Activated naive CD8-positive, alpha-beta T cell treated with anti-CD3 and anti-CD28 coated beads, Interleukin-2, amount 10 ng/mL, durations not matched to agents 7 days and 5 days (primary cell): Measurements from ENCODE around the gene CENPF. TPM values are rescaled to one million over a fixed set of nuclear protein-coding genes. Genes with fewer than 3 reads are reported as not detected.
"Not testable (repeated sequence)": the region's sequence is repeated elsewhere in the genome, so short reads cannot be mapped to it uniquely, and the experiment has no call there.

Source experiments
- ATAC-seq: fragments of 150-1000 bp; cut with Tn5 transposase; one replicate; pipeline ENCODE4 v1.10.0; 2021; ENCODE audit warnings: low read depth, moderate library complexity
- POLR2A ChIA-PET: fragments of 350-600 bp; sonication (Branson Sonifier 250); formaldehyde crosslinking; loops from one replicate; lab custom pipeline; 2021; ENCODE audit warnings: antibody characterized with exemption; lab: Charles Lee
- DNase-seq: peaks from one replicate; pipeline ENCODE4 v3.0.0; 2021
- H3K27ac Mint-ChIP-seq: one replicate; pipeline ENCODE4 v1.8.0; 2022; ENCODE audit warnings: mild to moderate bottlenecking, mixed read lengths
- H3K27me3 Mint-ChIP-seq: one replicate; pipeline ENCODE4 v1.8.0; 2022; ENCODE audit warnings: mild to moderate bottlenecking, moderate library complexity, mixed read lengths
- H3K36me3 Mint-ChIP-seq: one replicate; pipeline ENCODE4 v1.8.0; 2021; ENCODE audit warnings: mild to moderate bottlenecking, mixed read lengths
- H3K4me1 Mint-ChIP-seq: one replicate; pipeline ENCODE4 v1.8.0; 2021; ENCODE audit warnings: mixed read lengths
- H3K4me3 Mint-ChIP-seq: one replicate; pipeline ENCODE4 v1.8.0; 2022; ENCODE audit warnings: mild to moderate bottlenecking, moderate library complexity, mixed read lengths
- H3K9me3 Mint-ChIP-seq: one replicate; pipeline ENCODE4 v1.8.0; 2021; ENCODE audit warnings: mixed read lengths
- total RNA-seq, 2 experiments: library from RNA; stranded (reverse); gene quantifications; one replicate each; pipeline ENCODE4 v1.2.3, GENCODE V29; 2021

Gene CENPF
- total RNA-seq, 2 experiments from 2014 or later, result 127 to 137 TPM

- H3K9me3 Mint-ChIP-seq, H3K27me3 Mint-ChIP-seq, H3K36me3 Mint-ChIP-seq, ATAC-seq, POLR2A ChIA-PET, H3K4me3 Mint-ChIP-seq, DNase-seq, H3K27ac Mint-ChIP-seq, H3K4me1 Mint-ChIP-seq: not testable (repeated sequence)
Measured at GRCh38 chr1:214591918-214592317, 11.1 kb upstream of the CENPF start.

- no peak for ATAC-seq
- H3K36me3 Mint-ChIP-seq, result no peaks in the 10 kb centered on the region
- no peak overlapping the region for H3K27ac Mint-ChIP-seq
- POLR2A ChIA-PET, result no interaction called here
- H3K4me3 Mint-ChIP-seq, result no peak overlapping the region
- no peak for DNase-seq
- no peaks in the 10 kb centered on the region for H3K9me3 Mint-ChIP-seq
- H3K27me3 Mint-ChIP-seq, result peaks cover 9% of the 10 kb centered on the region
- no peaks in the 10 kb centered on the region for H3K4me1 Mint-ChIP-seq
Measured at GRCh38 chr1:214593158-214593557, 9.8 kb upstream of the CENPF start.

GRCh38 chr1:214603819-214604252 is 841 bp downstream of the CENPF start:
- Mint-ChIP-seq H3K27me3 (no peaks in the 10 kb centered on the region), H3K4me1 (peaks cover 17% of the 10 kb centered on the region), H3K9me3 (peaks cover 2% of the 10 kb centered on the region), H3K27ac (peak overlapping the region; percentile 87), H3K4me3 (peak overlapping the region; percentile 94), H3K36me3 (peaks cover 3% of the 10 kb centered on the region)
- no peak for ATAC-seq
- POLR2A ChIA-PET, result interaction anchor here (1.0 to 2.1 kb wide), 2 partner anchors 13 to 176 kb away, joined by 3 to 5 read pairs; no protein-coding TSS in a partner anchor
- no peak for DNase-seq

GRCh38 chr1:214604523-214604922 is 1.5 kb downstream of the CENPF start:
- no peaks in the 10 kb centered on the region for H3K27me3 Mint-ChIP-seq
- peak overlapping the region; percentile 31 for H3K27ac Mint-ChIP-seq
- peak overlapping the region; percentile 94 for H3K4me3 Mint-ChIP-seq
- H3K4me1 Mint-ChIP-seq, result peaks cover 17% of the 10 kb centered on the region
- DNase-seq, result no peak
- POLR2A ChIA-PET, result interaction anchor here (2.1 kb wide), 1 partner anchor 13 kb away, joined by 5 read pairs; no protein-coding TSS in a partner anchor
- peaks cover 8% of the 10 kb centered on the region for H3K36me3 Mint-ChIP-seq
- no peak for ATAC-seq
- peaks cover 3% of the 10 kb centered on the region for H3K9me3 Mint-ChIP-seq

GRCh38 chr1:214605484-214605883 is 2.5 kb downstream of the CENPF start:
- ATAC-seq, H3K27me3 Mint-ChIP-seq, H3K9me3 Mint-ChIP-seq, DNase-seq, H3K27ac Mint-ChIP-seq, H3K4me3 Mint-ChIP-seq: not testable (repeated sequence)
- peaks cover 16% of the 10 kb centered on the region for H3K36me3 Mint-ChIP-seq
- peaks cover 21% of the 10 kb centered on the region for H3K4me1 Mint-ChIP-seq
- POLR2A ChIA-PET, result interaction anchor here (2.1 kb wide), 1 partner anchor 12 kb away, joined by 5 read pairs; no protein-coding TSS in a partner anchor

- Mint-ChIP-seq H3K4me1 (peaks cover 23% of the 10 kb centered on the region), H3K36me3 (peaks cover 21% of the 10 kb centered on the region)
- not testable (repeated sequence) for ATAC-seq, H3K9me3 Mint-ChIP-seq, DNase-seq, H3K27me3 Mint-ChIP-seq, H3K27ac Mint-ChIP-seq, H3K4me3 Mint-ChIP-seq
- POLR2A ChIA-PET, result interaction anchor here (2.1 kb wide), 1 partner anchor 11 kb away, joined by 5 read pairs; no protein-coding TSS in a partner anchor
Measured at GRCh38 chr1:214605933-214606925, 3.2 kb downstream of the CENPF start.

- ATAC-seq, DNase-seq, H3K4me3 Mint-ChIP-seq, H3K27ac Mint-ChIP-seq, H3K27me3 Mint-ChIP-seq, H3K9me3 Mint-ChIP-seq, POLR2A ChIA-PET: not testable (repeated sequence)
- Mint-ChIP-seq H3K4me1 (peaks cover 20% of the 10 kb centered on the region), H3K36me3 (peaks cover 34% of the 10 kb centered on the region)
Measured at GRCh38 chr1:214607492-214608215, 4.7 kb downstream of the CENPF start.

GRCh38 chr1:214608216-214608783 is 5.3 kb downstream of the CENPF start:
- H3K36me3 Mint-ChIP-seq, result peaks cover 37% of the 10 kb centered on the region

GRCh38 chr1:214608817-214609216 is 5.8 kb downstream of the CENPF start:
- H3K27ac Mint-ChIP-seq, H3K27me3 Mint-ChIP-seq, ATAC-seq, DNase-seq, POLR2A ChIA-PET, H3K9me3 Mint-ChIP-seq, H3K4me3 Mint-ChIP-seq: not testable (repeated sequence)
- H3K36me3 Mint-ChIP-seq, result peaks cover 42% of the 10 kb centered on the region
- H3K4me1 Mint-ChIP-seq, result peaks cover 22% of the 10 kb centered on the region

More at GRCh38 chr1:214608216-214608783, 5.3 kb downstream of the CENPF start:
- H3K4me3 Mint-ChIP-seq, ATAC-seq, POLR2A ChIA-PET, H3K9me3 Mint-ChIP-seq, H3K27me3 Mint-ChIP-seq, H3K27ac Mint-ChIP-seq, DNase-seq: not testable (repeated sequence)
- H3K4me1 Mint-ChIP-seq, result peaks cover 20% of the 10 kb centered on the region

GRCh38 chr1:214609692-214610091 is 6.7 kb downstream of the CENPF start:
- DNase-seq (no peak), ATAC-seq (no peak)
- no peaks in the 10 kb centered on the region for H3K27me3 Mint-ChIP-seq
- POLR2A ChIA-PET, result no interaction called here
- peaks cover 4% of the 10 kb centered on the region for H3K9me3 Mint-ChIP-seq
- H3K4me1 Mint-ChIP-seq, result peaks cover 17% of the 10 kb centered on the region
- H3K4me3 Mint-ChIP-seq, result no peak overlapping the region
- peaks cover 49% of the 10 kb centered on the region for H3K36me3 Mint-ChIP-seq
- H3K27ac Mint-ChIP-seq, result no peak overlapping the region

GRCh38 chr1:214610136-214610535 is 7.1 kb downstream of the CENPF start:
- DNase-seq, ATAC-seq, H3K27ac Mint-ChIP-seq, H3K4me3 Mint-ChIP-seq, H3K9me3 Mint-ChIP-seq, POLR2A ChIA-PET, H3K27me3 Mint-ChIP-seq: not testable (repeated sequence)
- Mint-ChIP-seq H3K36me3 (peaks cover 53% of the 10 kb centered on the region), H3K4me1 (peaks cover 15% of the 10 kb centered on the region)

- POLR2A ChIA-PET, result no interaction called here
- no peaks in the 10 kb centered on the region for H3K27me3 Mint-ChIP-seq
- peaks cover 68% of the 10 kb centered on the region for H3K36me3 Mint-ChIP-seq
- ATAC-seq (no peak), DNase-seq (no peak)
- no peaks in the 10 kb centered on the region for H3K9me3 Mint-ChIP-seq
- no peak overlapping the region for H3K4me3 Mint-ChIP-seq
- H3K27ac Mint-ChIP-seq, result no peak overlapping the region
- peaks cover 24% of the 10 kb centered on the region for H3K4me1 Mint-ChIP-seq
Measured at GRCh38 chr1:214615109-214615508, 12.1 kb downstream of the CENPF start.

- Mint-ChIP-seq H3K36me3 (peaks cover 66% of the 10 kb centered on the region), H3K4me3 (no peak overlapping the region), H3K9me3 (no peaks in the 10 kb centered on the region), H3K4me1 (peaks cover 21% of the 10 kb centered on the region), H3K27ac (peak overlapping the region; percentile 4), H3K27me3 (no peaks in the 10 kb centered on the region)
- POLR2A ChIA-PET, result no interaction called here
- DNase-seq (no peak), ATAC-seq (no peak)
Measured at GRCh38 chr1:214615871-214616270, 12.9 kb downstream of the CENPF start.
